ENCODE results near the gene ZCCHC24.

- TF ChIP-seq, protein P1, sequence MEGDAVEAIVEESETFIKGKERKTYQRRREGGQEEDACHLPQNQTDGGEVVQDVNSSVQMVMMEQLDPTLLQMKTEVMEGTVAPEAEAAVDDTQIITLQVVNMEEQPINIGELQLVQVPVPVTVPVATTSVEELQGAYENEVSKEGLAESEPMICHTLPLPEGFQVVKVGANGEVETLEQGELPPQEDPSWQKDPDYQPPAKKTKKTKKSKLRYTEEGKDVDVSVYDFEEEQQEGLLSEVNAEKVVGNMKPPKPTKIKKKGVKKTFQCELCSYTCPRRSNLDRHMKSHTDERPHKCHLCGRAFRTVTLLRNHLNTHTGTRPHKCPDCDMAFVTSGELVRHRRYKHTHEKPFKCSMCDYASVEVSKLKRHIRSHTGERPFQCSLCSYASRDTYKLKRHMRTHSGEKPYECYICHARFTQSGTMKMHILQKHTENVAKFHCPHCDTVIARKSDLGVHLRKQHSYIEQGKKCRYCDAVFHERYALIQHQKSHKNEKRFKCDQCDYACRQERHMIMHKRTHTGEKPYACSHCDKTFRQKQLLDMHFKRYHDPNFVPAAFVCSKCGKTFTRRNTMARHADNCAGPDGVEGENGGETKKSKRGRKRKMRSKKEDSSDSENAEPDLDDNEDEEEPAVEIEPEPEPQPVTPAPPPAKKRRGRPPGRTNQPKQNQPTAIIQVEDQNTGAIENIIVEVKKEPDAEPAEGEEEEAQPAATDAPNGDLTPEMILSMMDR (IDR thresholded peaks at IDR 0.05), result no peak
- TF ChIP-seq EP300 (IDR thresholded peaks at IDR 0.05; ENCODE audit: low read depth), result no peak
- TF ChIP-seq POLR2A (IDR thresholded peaks at IDR 0.05), result no peak
- no peak for TF ChIP-seq POLR2AphosphoS5 (IDR thresholded peaks at IDR 0.05)
Observed at GRCh38 chr10:79418274-79418673, 27.1 kb downstream of the ZCCHC24 start.
